ENCODE measurements around the gene ATP6V1G1.
"Not testable (repeated sequence)": the region's sequence is repeated elsewhere in the genome, so short reads cannot be mapped to it uniquely, and the experiment has no call there.

Gene ATP6V1G1

DNA sequence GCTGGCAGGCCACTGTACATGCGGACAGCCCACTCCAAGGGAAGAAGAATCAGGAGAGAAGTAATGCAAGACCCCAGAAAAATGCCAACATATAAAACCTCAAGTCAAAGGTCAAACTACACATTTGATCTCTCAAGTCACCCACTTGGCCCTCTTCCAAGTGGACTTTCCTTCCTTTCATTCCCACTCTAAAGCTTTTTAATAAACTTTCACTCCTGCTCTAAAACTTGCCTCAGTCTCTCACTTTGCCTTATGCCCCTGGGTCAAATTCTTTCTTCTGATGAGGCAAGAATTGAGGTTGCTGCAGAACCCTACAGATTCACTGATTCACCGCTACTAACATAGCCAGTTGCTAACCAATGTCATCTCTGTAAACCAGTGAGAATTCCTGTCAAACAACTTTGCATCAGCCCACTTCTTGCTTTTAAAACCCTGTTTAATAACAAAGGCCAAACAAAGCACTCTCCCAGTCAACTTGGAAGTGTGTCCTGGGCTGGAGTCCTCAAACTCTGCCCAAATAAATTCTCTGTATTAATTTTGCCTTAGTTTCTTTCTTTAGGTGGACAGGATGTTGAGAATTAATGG is 6.9 kb upstream of the ATP6V1G1 start:
- DNase-seq, result no peak

GRCh38 chr9:114583371-114584155 is 4.0 kb upstream of the ATP6V1G1 start:
- DNase-seq, result no peak

DNA sequence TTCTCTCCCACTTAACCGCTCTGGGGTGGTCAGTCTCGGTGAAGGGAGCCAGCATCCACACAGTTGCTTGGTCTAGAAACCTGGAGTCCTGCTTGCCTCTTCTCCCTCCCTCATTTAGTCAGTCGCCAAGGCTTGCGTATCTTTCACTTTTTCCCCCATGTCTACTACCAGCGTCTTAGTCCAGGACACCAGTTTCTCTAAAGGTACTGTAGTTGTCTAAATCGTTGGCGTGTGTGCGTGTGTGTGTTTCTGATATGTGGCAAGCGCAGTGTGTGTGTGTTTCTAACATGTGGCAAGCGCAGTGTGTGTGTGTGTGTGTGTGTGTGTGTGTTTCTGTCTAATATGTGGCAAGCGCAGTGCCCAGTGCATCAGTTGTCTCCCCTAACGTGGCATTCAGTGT is 641 bp downstream of the ATP6V1G1 start:
- DNase-seq, result no peak

DNA sequence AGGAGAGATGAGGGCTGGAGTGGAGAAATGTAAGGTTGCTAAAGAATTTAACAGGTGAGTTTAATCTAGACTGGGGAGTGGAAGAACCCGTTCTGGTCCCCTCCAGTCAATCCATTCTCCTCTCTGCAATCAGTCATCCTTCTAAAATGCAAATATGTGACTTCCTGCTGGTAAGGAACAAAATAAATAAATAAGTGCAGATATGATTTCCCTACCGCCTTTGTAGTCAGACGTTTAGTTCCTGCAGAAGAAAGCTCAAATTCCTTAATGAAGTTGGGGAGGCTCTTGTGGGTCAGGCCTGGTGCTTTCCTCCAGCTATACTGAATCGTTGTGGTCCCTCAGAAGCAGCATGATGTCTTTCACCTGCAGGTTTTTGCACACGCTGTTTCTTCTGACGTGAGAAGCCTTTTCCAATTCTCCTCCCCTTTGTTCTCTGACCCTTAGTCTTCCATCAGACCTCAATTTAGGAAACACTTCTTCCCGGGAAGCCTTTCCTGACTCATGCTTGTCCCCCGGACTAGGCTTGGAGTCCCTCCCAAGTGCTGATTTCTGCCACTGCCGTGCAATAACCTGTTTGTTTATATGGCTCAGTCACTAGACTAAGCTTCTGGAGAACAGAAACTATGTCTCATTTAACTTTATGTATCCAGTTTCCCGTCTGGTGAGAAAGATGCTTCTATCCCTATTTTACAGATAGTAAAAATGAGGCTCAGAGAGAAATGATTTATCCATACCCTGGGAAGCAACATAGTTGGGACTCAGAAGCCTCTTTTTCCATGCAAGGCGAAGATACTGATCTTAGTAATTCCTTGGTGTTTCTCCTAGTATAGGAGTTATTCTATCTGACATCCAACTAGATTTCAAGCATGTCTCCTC is 1.3 kb downstream of the ATP6V1G1 start:
- no peak for DNase-seq

GRCh38 chr9:114590328-114590727 is 2.8 kb downstream of the ATP6V1G1 start:
- no peak for DNase-seq

GRCh38 chr9:114591291-114591787 is 3.8 kb downstream of the ATP6V1G1 start:
- no peak for DNase-seq

- DNase-seq, result no peak
Measured at GRCh38 chr9:114591849-114592248, 4.3 kb downstream of the ATP6V1G1 start.

DNA sequence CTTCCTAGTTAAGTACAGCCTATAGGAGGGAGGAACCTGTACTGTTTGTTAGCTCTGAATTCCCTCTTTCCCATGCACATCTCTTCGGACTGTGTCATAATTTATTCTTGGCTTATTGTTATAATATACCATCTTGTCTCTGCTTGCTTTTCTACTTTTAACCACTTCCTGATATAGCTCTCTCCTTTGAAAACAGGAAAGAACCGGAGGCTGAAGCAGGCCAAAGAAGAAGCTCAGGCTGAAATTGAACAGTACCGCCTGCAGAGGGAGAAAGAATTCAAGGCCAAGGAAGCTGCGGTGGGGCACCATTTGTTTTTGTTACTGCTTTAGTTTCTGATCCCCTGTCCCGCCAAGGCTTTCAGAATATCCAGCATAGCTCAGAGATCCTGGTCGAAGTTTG is 4.8 kb downstream of the ATP6V1G1 start:
- DNase-seq, result no peak

GRCh38 chr9:114594136-114594535 is 6.6 kb downstream of the ATP6V1G1 start:
- no peak for DNase-seq

DNA sequence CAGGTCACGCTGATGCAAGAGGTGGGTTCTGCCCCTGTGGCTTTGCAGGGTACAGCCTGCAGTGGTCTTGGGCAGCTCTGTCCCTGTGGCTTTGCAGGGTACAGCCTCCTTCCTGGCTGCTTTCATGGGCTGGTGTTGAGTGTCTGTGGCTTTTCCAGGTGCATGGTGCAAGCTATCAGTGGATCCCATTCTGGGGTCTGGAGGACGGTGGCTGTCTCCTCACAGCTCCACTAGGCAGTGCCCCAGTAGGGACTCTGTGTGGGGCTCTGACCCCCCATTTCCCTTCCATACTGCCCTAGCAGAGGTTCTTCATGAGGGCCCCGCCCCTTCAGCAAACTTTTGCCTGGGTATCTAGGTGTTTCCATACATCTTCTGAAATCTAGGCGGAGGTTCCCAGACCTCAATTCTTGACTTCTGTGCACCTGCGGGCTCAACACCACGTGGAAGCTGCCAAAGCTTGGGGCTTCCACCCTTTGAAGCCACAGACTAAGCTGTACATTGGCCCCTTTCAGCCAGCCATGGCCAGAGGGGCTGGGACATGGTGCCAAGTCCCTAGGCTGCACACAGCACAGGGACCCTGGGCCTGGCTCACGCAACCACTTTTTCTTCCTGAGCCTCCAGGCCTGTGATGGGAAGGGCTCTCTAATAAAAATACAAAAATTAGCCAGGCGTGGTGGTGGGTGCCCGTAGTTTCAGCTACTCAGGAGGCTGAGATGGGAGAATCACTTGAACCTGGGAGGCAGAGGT is 13.1 kb downstream of the ATP6V1G1 start:
- not testable (repeated sequence) for DNase-seq

GRCh38 chr9:114601787-114602186 is 14.2 kb downstream of the ATP6V1G1 start:
- not testable (repeated sequence) for DNase-seq

DNA sequence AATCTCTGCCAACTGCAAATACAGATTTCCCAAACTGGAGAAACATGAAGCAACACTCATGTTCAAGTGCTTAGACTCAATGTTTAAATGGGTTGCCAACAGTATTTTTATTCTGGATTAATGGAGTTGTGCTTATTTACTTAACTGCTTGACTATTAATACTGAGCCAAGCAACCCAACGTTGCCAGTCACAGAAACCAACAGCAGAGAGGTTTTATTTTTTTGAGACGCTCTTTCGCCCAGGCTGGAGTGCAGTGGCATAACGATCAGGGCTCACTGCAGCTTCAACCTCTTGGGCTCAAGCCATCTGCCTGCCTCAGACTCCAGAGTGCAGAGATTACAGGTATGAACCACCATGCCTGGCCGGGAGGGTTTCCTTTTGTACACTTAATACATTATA is 15.1 kb downstream of the ATP6V1G1 start:
- DNase-seq, result no peak

DNA sequence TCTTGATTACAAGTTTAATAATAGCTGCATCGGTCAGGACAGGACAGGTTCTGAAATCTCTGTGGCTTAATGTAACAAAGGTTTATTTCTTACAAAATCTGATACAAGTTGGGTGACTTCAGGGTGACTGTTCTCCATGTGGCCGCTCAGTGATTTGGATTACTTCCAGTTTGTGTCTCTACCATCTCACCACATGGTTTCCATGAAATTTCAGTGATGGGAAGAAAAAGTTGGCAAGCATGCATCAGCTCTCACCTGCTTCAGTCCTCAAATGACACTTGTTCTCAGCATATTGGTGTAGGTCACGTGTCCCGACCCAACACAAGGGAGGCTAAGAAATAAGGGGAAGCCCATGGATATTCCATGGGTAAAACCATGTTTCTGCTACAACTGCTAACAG is 15.7 kb downstream of the ATP6V1G1 start:
- no peak for DNase-seq

DNA sequence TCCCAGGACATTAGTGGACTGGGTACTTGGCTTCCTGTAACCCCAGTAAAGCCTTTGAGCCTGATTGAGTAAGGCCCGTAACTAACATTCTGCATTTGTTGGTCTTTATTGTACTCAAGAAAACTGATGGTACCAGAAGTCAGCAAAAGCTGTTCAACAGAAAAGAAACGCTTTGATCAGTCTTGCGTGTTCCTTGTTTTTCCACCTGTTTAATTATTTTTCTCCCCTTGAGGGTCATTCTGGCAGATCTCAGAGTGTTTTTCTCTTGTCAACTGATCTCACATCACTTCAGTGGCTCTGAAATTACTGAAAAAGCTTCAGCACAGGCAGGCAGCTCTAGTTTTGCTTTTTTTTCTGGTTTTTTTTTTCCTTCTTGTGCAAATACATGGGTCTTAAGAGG is 17.4 kb downstream of the ATP6V1G1 start:
- DNase-seq, result no peak

DNA sequence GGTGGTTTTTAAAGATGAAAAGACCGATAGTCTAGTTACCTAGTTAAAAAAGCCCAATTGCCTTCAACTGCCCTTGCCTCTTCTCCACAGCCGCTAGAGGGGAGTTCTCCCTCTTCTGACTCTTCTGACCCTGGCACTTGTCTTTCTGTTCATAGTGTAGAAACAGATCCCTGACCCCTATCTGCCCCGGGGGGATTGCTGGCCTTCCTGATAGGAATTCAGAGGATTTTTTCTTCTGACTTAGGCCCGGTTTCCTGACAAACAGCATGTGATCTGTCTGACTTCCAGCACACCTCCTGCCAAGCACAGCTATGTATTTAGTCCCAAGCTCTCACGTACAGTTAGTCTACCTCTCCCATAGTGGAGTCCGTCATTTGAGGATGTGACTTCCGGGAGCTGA is 18.5 kb downstream of the ATP6V1G1 start:
- DNase-seq, result no peak

DNA sequence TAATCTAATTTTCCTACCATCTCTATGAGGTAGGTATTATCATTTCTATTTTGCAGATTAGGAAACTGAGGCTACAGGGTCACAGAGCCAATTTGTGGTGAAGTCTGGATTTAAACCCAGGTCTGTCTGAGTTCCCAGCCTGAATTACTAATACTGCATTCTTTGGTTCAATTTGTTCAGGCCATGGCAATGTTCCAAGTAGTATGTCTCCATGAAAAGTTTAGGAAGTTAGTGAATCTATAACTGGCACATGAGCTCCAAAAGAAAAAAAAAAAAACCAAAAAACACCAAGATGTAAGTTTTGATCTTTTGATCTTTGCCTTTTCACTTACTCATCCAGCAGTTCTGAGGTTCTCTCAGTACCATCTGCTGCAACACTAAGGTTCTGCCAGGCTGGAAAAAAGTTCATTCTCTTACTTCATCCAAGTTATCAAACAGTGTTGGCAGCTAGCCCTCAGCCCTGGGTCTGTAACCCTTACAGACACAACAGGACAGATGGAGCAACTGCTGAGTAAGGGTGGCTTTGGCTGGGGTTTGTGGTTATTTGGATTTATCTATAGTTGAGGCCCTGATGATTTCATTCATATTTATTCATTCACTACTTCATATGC is 19.1 kb downstream of the ATP6V1G1 start:
- no peak for DNase-seq

- no peak for DNase-seq
Measured at GRCh38 chr9:114607671-114608524, 20.3 kb downstream of the ATP6V1G1 start.

GRCh38 chr9:114608525-114608796 is 20.9 kb downstream of the ATP6V1G1 start:
- no peak for DNase-seq

DNA sequence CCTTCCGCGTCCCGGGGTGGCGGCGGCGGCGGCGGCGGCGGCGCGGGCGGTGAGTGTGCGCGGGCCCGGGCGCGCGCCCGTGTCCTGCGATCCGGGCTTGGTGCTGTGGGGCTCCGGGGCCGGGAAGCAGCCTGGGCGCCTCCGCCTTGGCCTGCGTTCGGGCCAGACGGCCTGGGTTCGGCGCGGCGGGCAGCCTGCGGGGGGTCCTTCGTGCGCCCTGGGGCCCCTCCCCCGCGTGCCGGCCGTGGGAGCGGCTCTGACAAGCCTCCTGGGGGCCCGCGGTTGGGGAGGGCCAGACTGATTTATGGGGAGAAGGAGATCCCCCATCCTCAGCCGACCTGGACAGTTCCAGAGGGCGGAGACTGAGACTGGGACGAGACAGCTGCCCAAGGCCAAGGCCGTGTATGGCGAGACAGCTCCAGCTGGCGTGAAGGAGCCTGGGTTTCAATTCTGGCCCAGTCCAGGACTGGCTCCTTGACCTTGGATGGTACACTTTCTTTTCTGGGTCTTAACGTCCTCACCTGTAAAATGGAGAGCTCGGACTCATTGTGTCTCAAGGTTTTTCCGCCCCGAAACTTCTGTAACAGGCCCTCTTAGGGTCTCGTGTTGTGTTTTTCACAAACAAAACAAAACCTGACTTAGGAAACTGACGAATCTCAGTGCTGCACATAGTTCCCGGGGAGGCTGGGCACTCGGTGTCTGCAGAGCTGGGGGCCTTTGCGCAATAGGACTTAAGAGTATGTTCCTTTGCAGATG is 24.1 kb downstream of the ATP6V1G1 start:
- no peak for DNase-seq

GRCh38 chr9:114612272-114612923 is 24.8 kb downstream of the ATP6V1G1 start:
- no peak for DNase-seq

Data from NCI-H187 treated with DMSO at 0.1 percent for 48 hours (cell line).